AG09319 (cell line): ENCODE results near the gene CACNG3.
"Not testable (repeated sequence)": the region's sequence is repeated elsewhere in the genome, so short reads cannot be mapped to it uniquely, and the experiment has no call there.

Experiments
- DNase-seq: peaks from one replicate; pipeline ENCODE4 v3.0.0-alpha.2; 2010; ENCODE audit warnings: low read depth; ENCODE audit errors: extremely low read depth
- CTCF ChIP-seq: IDR thresholded peaks from 2 replicates; pipeline ENCODE4 v1.5.1; 2011; ENCODE audit warnings: low read depth, mild to moderate bottlenecking, inconsistent platforms, low read length, moderate library complexity

Gene CACNG3

GRCh38 chr16:24221219-24221618 is 34.9 kb upstream of the CACNG3 start:
- DNase-seq = no peak
- no peak for TF ChIP-seq CTCF

- no peak for DNase-seq
Measured at GRCh38 chr16:24228514-24228913, 27.6 kb upstream of the CACNG3 start.

GRCh38 chr16:24232936-24233335 is 23.2 kb upstream of the CACNG3 start:
- no peak for DNase-seq
- no peak for TF ChIP-seq CTCF

More at GRCh38 chr16:24228514-24228913, 27.6 kb upstream of the CACNG3 start:
- TF ChIP-seq CTCF = no peak

- no peak for DNase-seq
- TF ChIP-seq CTCF = no peak
Measured at GRCh38 chr16:24234737-24235136, 21.4 kb upstream of the CACNG3 start.

GRCh38 chr16:24235806-24236205 is 20.3 kb upstream of the CACNG3 start:
- no peak for TF ChIP-seq CTCF
- no peak for DNase-seq

GRCh38 chr16:24238846-24239245 is 17.3 kb upstream of the CACNG3 start:
- not testable (repeated sequence) for DNase-seq

GRCh38 chr16:24246911-24247607 is 9.1 kb upstream of the CACNG3 start:
- no peak for DNase-seq
- no peak for TF ChIP-seq CTCF

- no peak for DNase-seq
- TF ChIP-seq CTCF = peak; percentile 29
Measured at GRCh38 chr16:24253192-24253591, 2.9 kb upstream of the CACNG3 start.
